Hepatic stellate cell (primary cell): ENCODE results near the gene GAMT.
A peak's percentile ranks its signal among the peaks of the same experiment; 100 is the strongest.
"Not testable (repeated sequence)": the region's sequence is repeated elsewhere in the genome, so short reads cannot be mapped to it uniquely, and the experiment has no call there.

Source experiments
- DNase-seq: peaks from one replicate; pipeline ENCODE4 v3.0.0; 2011; ENCODE audit warnings: low spot score

The GAMT gene

DNA sequence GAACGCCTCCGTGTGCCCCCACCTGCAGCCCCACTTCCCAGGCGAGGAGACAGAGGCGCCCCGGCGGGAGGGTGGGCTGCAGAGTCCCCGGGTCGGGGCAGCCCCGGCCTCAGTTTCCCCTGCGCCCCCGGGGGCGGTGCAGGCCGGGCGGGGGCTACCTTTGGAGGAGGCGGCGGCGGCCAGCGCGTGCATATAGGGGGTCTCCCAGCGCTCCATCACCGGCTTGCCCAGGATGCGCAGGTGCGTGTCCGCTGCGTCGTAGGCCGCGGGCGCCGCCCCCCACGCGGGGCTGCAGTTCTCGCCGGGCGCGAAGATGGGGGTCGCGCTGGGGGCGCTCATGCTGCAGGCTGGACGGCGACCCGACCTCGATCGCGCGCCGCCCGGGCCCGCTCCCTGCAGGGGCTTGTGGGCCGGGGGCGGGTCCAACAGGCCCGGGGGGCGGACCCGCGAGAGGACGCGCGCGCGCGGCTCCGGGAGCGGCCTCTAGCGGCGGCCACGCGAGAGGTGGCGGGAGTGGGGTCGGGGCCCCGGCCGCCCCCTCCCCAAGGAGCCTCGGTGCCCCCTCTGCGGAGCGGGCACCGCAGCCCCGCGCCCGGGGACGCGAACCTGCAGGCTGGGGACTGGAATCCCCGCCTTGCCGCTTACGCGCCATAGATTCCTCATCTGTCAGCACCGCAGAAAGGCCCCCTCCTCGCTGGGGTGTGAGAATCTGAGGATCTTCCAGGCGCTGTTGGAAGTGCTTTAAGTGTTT is at the start of gene GAMT:
TSS of gene GAMT (minus strand) at position 405 of the 751 bp plus-strand sequence. CDS start at position 339, 66 bp downstream.
- DNase-seq: peak; percentile 77

DNA sequence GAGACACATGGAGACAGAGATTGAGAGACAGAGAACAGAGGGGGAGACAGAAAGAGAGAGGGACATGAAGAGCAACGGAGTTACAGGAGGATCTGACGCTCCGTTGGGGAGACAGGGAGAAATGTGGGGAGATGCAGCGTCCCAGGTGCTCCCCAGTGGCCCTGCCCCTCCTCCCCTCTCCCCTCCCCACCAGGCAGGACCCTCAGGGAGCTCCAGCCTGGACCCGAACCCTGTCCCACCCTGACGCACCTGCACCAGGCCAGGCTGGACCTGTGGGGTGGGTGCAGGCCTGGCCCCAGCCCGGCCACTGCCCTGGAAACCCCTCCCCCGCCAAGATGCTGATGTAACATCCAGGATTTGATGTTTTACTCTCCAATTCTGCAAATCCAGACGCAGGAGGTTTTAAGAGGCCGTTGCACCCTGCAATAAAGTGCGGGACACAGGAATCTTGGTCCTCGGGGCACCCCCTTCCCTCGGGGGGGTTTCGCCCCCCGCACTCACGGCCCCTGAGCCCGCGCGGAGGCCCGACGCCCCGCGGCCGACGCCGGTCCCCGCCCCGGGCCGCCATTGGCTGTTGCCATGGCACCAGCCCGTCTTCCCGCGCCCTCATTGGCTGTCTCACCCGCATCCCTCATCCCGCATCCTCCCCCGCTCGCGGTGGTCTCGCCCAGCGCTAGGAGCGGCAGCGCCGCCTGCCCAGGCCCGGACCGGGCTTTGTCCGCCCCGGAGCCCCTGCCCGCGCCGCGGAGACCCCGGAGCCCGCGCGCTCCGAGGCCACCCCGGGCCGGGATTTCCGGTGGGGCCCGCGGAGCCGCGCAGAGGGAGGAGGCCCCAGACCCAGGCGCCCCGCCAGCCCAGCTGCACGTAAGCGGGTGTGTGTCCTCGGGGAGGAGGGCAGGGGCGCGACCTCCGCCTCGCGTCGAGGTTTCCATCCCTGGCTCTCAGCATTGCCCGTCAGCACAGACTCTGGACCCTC is 48.4 kb upstream of the GAMT start, which contains the start of gene APC2:
TSS of gene APC2 (plus strand) at position 655 of the 976 bp plus-strand sequence. CDS start 2,881 bp downstream, outside the sequence.
- peak; percentile 95 for DNase-seq

DNA sequence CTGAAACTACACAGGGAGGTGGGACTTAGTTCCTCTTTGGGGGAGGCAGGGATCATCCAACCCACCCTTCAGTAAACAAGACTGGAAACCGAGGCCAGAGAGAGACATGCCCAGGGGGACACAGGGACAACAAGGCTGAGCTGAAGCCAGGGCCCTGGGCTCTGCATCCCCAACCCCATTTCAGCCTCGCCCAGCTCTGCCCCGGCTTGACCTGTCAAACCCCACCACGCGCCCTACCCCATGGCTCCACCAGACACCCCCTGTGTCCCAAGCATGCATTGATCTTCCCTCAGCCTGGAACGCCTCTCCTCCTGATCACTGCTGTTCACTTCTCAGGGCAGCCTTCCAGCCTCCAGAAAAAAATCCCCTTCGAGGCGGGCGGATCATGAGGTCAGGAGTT is 46.6 kb upstream of the GAMT start:
- DNase-seq: no peak

GRCh38 chr19:1447504-1447903 is 46.2 kb upstream of the GAMT start:
- no peak for DNase-seq

DNA sequence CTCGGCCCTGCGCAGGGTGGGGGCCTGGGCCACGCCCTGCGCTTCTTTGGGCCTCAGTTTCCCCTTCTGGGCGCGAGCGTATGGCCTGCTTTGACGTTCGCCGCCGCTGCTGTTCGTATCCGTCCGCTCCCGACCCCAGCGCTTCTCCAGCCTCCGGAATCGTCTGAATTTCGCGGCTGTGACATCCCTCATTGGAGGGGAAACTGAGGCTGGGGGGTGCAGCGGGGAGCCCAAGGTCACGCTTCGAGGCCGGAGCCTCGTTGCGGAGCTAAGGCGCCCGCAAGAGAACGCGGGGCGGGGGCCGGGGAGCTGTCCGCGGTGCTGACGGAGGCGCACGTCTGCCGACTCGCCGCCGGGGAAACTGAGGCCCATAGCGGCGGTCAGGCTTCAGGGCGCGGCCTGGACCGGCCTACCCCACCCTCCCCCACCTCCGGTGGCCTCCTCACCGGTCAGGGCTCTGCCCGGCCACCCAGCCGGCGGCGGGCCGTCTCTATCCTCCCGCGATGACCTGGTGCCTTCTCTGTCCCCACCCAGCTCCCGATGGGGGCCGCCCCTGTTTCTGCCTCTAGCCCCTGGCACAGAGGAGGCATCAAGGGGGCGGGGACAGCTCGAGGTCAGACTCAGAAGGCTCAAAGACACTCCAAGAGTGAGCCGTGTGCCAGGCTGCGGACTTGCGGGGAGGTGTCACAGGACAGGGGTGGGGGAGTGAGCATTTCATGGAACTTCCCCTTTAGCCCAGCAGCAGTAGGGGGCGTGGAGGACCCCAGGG is 45.6 kb upstream of the GAMT start:
- peak; percentile 29 for DNase-seq

GRCh38 chr19:1445932-1446712 is 44.8 kb upstream of the GAMT start:
- no peak for DNase-seq

DNA sequence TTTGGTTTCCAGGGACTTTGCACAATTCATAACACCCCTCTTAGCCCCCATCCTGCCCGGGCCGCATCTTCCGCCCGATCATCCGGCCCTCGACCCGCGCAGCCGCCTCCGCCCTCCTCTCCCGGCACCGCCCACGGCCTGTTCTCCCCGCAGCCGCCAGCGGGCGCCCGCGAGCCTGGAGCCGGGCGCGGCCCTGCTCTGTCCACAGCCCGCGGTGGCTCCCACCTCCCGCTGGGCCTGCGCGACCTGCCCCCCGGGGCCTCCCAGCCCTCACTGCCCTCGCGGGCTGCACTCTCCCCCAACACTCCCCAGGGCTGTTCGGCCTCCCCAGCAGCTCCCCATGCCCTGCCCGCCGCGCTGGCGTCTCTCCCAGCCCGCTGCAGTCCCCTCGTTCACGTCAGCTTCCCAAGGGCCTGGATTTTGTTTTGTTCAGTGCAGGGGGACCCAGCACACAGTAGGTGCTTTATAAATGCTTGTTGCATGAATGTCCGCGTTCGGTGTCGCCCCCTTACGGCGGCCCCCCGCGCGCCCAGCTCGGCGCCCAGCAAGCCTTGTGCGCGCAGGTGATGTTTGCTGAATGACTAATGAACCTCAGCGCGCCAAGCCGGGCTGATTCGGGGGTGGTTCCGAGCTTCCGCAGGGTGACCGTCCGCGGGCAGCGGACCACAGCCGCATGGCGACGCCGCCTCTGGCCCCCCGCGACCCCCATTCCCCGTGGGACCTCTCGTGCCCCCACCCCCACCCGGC is 44.0 kb upstream of the GAMT start:
- DNase-seq: peak; percentile 91

GRCh38 chr19:1441677-1442438 is 40.5 kb upstream of the GAMT start:
- DNase-seq: no peak

DNA sequence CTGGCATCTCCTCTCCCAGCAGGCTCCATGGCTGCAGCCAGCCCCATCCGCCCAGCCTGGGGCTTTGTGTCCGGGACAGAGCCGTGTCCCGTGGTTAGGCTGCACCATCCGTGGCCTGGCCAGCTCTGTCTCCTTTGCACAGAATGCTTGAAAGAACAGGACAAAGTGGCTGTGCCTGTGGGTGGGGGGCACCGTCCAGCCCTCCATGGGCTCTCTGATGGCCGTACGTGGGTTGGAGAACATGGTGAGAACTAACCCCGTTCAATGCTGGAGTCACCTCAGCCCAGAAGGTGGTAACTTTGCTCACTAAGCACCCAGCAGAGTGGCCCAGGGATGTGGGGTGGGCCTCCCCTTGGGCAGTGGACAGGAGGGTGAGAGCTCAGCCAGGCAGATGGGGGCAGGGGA is 39.7 kb upstream of the GAMT start:
- no peak for DNase-seq

DNA sequence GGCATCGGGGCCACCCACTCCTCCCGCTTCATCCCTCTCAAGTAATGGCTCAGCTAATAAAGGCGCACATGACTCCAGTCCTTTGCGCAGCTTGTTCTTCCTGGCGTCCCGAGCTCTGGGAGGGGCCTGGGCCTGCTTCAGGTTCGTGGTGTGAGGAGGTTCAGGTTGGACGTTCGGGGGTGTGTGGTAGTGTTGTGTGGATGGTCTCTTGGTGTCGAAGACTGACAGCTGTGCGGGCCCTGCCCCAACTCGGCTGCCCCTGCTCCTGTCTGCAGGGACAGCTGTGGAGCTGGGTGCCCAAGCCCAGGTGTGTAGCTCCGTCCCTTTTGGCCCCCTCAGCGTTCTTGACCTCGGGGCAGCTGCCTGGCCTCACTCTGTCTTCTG is 39.1 kb upstream of the GAMT start:
- DNase-seq: no peak

- DNase-seq: not testable (repeated sequence)
These were observed 38.4 kb upstream of the GAMT start for GRCh38 chr19:1439525-1440417.

DNA sequence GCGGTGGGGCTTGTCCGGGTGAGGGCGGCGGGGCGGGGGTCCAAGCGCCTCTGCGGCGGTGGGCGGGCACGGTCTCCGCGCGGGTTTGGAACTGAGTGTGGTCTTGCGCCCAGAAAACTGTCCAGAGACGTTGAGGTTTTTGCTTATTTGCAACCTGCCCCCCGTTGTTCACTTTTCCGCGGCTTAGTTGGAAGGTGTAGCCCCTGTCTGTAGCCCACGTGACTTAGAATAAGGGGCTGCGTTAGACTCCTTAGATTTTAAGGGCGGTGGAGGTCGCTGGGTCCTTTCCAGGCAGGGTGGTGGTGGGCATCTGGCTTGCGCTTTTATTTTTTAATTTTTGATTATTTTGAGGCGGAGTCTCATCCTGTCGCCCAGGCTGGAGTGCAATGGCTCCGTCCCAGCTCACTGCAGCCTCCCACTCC is 37.6 kb upstream of the GAMT start:
- no peak for DNase-seq

DNA sequence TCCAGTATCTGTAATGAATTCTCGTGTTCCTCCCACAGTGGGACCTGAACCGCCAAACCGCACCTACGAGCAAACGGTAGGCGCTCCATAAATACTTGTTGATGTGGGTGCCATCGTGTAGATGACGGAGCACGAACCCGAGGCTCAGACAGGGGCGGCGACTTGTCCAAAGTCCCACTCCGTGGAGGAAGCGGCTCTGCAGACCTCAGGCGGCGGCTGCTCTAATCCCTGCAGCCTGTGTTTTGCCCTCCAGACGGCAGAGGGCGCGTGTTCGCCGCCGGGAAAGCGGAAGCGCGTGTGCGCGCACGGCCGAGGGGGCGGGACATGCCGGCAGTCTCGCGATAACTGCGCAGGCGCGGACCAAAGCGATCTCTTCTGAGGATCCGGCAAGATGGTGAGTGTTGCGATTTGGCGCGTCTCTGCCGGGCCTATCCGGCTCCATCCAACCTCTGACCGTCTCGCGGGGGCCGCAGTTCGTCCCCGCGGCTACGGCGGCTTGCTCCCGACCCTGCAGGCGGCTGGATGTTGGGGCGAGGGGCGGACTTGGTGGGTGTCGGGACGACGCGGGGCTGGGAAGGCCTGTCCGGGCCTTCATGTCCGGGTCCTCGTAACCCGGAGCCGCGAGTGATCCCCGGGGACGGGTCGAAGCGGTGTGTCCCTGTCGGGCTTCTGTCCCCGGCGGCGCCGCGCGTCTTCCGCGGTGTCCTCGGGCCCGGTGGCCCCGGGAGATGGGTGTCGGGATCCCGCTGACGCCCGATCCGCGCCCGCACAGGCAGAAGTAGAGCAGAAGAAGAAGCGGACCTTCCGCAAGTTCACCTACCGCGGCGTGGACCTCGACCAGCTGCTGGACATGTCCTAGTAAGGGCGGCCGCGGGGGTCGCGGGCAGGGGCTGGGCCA is 36.9 kb upstream of the GAMT start, which contains the start of gene RPS15:
TSS of gene RPS15 (plus strand) at position 362 of the 898 bp plus-strand sequence. CDS start at position 392, 30 bp downstream.
- DNase-seq: peak; percentile 97

DNA sequence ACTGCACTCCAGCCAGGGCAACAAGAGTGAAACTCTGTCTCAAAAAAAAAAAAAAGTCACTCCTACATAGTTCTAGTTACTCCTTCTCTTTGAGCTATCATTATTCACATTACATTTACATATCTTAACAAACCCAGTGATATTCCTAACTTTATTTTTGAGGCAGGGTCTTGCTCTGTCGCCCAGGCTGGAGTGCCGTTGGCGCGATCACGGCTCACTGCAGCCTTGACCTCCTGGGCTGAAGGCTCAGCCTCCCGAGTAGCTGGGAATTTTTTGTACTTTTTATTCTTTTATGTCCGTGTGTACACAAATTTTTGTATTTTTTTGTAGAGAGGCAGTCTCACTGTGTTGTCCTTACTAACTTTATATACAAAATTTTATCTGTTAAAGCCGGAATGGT is 36.3 kb upstream of the GAMT start:
- no peak for DNase-seq

GRCh38 chr19:1435378-1435989 is 34.1 kb upstream of the GAMT start:
- no peak for DNase-seq

- no peak for DNase-seq
These were observed 33.3 kb upstream of the GAMT start for GRCh38 chr19:1434577-1435060.

DNA sequence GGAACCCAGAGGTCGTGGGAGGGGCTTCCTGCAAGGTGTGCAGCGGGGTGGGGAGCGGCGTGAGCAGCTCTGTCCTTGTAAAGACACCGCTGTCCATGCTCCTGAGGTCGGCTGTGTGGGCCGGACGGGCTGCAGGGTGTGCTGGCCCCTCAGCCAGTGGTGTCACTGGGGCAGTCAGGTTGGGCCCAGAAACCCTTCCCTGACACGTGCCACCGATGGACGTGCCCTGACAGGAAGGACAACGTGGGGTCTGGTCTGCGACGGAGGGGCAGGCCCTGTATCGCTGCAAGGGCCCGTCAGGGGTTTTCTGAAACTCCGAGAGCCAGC is 32.7 kb upstream of the GAMT start:
- no peak for DNase-seq
